GM12872 (cell line): Measurements from ENCODE around the gene ACER3.
A peak's percentile ranks its signal among the peaks of the same experiment; 100 is the strongest.

Experiments
- CTCF ChIP-seq: IDR thresholded peaks from 3 replicates; pipeline ENCODE4 v1.5.1; 2011; ENCODE audit warnings: low read depth, mild to moderate bottlenecking, low read length, moderate library complexity; ENCODE audit not compliant: insufficient read depth

ACER3 gene

GRCh38 chr11:77037057-77037456 is 176.3 kb downstream of the ACER3 start:
- no peak for TF ChIP-seq CTCF

DNA sequence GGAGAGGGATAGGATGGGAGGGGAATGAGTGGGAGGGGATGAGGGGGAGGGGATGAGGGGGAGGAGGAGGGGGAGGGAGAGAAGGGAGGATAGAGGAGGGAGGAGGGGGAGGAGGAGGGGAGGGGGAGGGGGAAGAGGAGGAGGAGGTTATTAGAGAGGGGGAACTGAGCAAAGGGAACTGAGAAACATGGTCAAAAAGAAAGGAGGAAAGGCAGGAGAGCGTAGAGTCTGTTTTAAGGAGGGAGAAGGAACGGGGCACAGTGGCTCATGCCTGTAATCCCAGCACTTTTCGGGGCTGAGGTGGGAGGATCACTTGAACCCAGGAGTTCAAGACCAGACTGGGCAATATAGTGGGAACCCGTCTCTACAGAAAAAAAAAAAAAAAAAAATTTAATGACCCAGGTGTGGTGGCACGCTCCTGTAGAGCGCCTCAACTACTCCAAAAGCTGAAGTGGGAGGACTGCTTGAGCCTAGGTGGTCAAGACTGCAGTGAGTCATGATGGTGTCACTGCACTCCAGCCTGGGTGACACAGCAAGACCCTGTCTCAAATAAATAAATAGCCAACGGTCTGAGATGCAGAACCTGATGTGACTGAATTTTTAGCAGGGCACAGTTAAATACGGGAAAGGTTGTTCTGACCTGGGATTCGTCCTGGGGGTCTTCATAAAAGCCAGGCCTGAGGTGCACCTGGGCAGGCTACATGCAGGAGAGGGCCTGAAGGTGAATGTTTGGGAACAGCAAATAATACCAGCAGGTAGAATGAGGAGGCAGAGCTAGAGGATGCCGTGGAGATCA is 177.5 kb downstream of the ACER3 start:
- no peak for TF ChIP-seq CTCF

DNA sequence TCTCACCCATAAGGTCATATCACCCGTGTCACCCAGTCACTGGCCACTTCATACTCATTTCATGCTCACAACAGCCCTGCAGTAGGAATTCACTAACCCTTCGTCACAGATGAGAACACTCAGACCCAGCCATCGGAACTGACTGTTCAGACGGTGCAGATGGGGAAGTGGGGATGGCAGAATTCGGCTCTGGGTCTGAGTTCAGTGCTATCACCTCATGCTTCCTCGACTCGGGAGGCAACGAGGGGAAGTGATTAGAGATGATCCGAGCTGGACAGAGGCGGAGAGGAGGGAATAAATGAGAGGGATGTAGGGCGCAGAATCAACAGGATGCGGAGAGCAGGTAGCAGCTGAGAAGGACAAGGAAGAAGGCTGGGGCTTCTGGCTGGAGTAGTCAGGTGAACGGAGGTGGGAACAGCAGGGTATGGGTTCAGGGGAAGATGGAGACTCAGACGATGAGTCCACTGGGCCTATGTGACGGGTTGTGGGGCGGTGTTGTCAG is 178.2 kb downstream of the ACER3 start:
- TF ChIP-seq CTCF: no peak

- peak; percentile 50 for TF ChIP-seq CTCF
These were observed 179.0 kb downstream of the ACER3 start for GRCh38 chr11:77039491-77040400.

GRCh38 chr11:77040401-77040777 is 179.7 kb downstream of the ACER3 start:
- no peak for TF ChIP-seq CTCF

- TF ChIP-seq CTCF: no peak
These were observed 180.2 kb downstream of the ACER3 start for GRCh38 chr11:77040889-77041288.

GRCh38 chr11:77042111-77042726 is 181.5 kb downstream of the ACER3 start:
- TF ChIP-seq CTCF: no peak
